Fibroblast of villous mesenchyme (primary cell): ENCODE results near the gene LRRK1. TPM values are rescaled to one million over a fixed set of nuclear protein-coding genes. Genes with fewer than 3 reads are reported as not detected.

Experiments
- DNase-seq: peaks from one replicate; pipeline ENCODE4 v3.0.0-alpha.2; 2010; ENCODE audit warnings: low read depth
- H3K4me3 ChIP-seq: 2 replicates; pipeline ENCODE4 v1.5.1; 2011; ENCODE audit warnings: low read depth, mild to moderate bottlenecking, low read length
- CTCF ChIP-seq: IDR thresholded peaks from 2 replicates; pipeline ENCODE4 v1.5.1; 2012; ENCODE audit warnings: low read depth, mild to moderate bottlenecking, low read length; ENCODE audit not compliant: insufficient read depth
- total RNA-seq: library from RNA; depleted of rRNA; stranded (reverse); fragments of >200 nt; gene quantifications from 2 replicates; pipeline ENCODE4 v1.2.3, GENCODE V29; 2012

LRRK1 gene
- total RNA-seq, 1 donor = 10.8 TPM

- no peak for TF ChIP-seq CTCF
- no peak overlapping the region for H3K4me3 ChIP-seq
- no peak for DNase-seq
These were observed 81.9 kb downstream of the LRRK1 start for GRCh38 chr15:101001056-101001455.

DNA sequence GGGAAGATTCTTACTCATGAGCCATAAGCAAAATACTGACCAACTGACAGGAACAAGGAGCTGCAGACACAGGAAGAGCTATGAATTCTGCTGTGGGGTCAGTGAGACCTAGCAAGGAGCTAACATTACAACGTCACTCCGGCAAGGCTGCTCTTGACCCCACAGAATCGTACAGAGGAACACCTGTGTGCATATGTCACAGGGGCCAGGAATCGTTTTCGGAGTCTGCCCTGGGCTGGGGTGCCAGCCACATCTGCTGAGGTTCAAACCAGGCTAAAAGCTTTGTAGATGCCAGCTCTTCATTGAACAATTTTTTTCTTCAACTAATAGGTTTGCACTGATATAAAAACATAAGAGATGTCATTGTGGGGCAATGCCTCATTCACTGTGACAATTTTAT is 82.6 kb downstream of the LRRK1 start:
- no peak for TF ChIP-seq CTCF
- DNase-seq = no peak
- H3K4me3 ChIP-seq = no peak overlapping the region

GRCh38 chr15:101003081-101003480 is 83.9 kb downstream of the LRRK1 start:
- TF ChIP-seq CTCF = no peak
- no peak overlapping the region for H3K4me3 ChIP-seq
- no peak for DNase-seq

DNA sequence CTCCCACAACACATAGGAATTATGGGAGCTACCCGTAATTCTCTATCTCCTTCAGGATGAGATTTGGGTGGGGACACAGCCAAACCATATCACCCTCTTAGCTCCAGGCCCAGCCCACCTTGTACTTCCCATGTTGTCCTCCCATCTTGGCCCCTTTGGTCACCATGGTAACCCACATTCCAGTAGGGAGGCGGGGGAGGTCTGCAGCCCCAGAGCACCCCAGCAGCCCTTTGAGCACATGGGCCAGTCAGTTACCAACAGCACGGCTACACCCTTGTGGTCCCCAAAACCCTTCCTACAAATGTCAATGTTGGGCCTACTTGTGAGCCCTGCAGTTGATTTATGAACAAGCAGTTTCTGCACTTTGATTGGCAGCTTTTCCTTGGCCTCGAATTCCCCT is 84.5 kb downstream of the LRRK1 start:
- no peak overlapping the region for H3K4me3 ChIP-seq
- DNase-seq = no peak
- TF ChIP-seq CTCF = no peak

DNA sequence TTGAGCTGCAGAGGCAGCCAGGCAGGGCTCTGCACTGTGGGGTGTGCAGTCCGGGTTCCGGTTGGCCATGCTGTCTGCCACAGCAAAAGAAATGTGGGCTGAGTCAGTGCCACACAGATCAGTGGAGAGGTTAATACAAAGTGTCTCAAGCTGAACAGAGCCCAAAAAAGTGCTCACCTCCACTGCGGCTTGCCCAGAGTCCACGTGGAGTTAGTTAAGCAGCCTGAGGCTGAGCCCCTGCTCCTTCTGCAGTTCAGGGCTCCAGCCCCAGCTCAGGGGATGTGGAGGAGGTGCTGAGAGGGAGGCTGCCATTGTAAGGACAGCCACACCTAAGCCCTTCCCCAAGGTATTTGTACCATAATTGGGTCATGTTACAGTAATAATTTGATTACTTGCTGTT is 85.3 kb downstream of the LRRK1 start:
- no peak for DNase-seq
- no peak overlapping the region for H3K4me3 ChIP-seq
- no peak for TF ChIP-seq CTCF

DNA sequence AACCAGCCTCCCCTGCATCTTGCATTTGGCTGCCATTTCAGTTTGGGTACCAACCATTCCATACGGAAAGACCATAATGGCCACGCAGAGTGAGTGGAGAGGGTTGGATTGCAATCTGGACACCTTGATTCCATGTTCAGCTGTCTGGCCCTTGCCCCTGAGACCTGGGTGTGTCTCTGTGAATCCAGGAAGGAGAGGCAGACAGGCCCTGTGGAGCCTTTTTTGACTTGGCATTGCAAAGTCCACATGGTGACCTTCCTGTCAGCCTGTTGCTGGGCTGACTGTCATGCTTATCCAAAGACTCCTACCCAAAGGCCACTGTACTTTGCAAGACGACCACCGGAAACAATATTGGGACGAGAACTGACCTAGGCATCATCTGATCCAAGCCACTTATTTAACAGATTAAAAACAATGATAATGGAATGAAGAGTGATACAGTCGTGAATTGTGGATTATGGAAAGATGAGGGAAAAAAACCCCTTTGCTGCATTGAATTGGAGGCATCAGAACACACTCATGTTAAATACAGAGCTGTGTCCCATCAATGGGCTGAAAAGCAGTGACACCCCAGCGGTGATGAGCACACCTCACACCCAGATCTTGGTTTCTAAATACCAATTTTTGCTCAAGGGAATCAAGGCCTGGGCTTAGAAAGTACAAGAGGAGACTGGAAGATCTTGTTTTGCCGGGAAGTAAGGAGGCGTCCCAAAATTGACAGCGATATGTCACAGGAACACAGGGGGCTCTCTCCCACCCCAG is 86.0 kb downstream of the LRRK1 start:
- DNase-seq = no peak
- H3K4me3 ChIP-seq = no peak overlapping the region
- no peak for TF ChIP-seq CTCF
